Stomach (tissue), 9 donors: ENCODE results near the gene NHERF2. TPM values are rescaled to one million over a fixed set of nuclear protein-coding genes. Genes with fewer than 3 reads are reported as not detected.

ENCODE experiments used
- DNase-seq, 2 donors: peaks; one replicate each; pipeline versions ENCODE4 v3.0.0 to v3.0.0-alpha.2; 2013 to 2019
- H3K27ac ChIP-seq, 5 donors: fragments of 200-600 bp in 4 of 5; sonication (generic) in 4 of 5; one replicate each; pipeline ENCODE4 v1.5.1; 2013 to 2019; ENCODE audit warnings: mild to moderate bottlenecking in 1 of 5, moderate library complexity in 1 of 5
- H3K27me3 ChIP-seq, 3 donors: fragments of 200-600 bp; sonication (generic); one replicate each; pipeline ENCODE4 v1.5.1; 2017 to 2019; ENCODE audit warnings: mixed run types in 1 of 3
- H3K36me3 ChIP-seq, 4 donors: fragments of 200-600 bp; sonication (generic); 1 replicate in 3 of 4; 2 replicates in 1 of 4; pipeline ENCODE4 v1.5.1; 2016 to 2019
- H3K4me1 ChIP-seq, 4 donors: fragments of 200-600 bp; sonication (generic); one replicate each; pipeline ENCODE4 v1.5.1; 2016 to 2019
- H3K4me3 ChIP-seq, 4 donors: fragments of 200-600 bp; sonication (generic) in 3 of 4; one replicate each; pipeline ENCODE4 v1.5.1; 2016 to 2019; ENCODE audit warnings: mild to moderate bottlenecking in 1 of 4
- H3K9me3 ChIP-seq, 4 donors: fragments of 200-600 bp; sonication (generic); one replicate each; pipeline ENCODE4 v1.5.1; 2016 to 2019
- CTCF ChIP-seq, 7 experiments: fragments of 450-650 bp in 4 of 7; fragments of 200-600 bp in 3 of 7; sonication (generic) in 3 of 7; IDR thresholded peaks; one replicate each; pipeline ENCODE4 v1.5.1; 2016 to 2019; ENCODE audit warnings: antibody characterized with exemption in 7 of 7, control low read depth in 2 of 7, mild to moderate bottlenecking in 1 of 7
- EP300 ChIP-seq: sonication (generic); formaldehyde crosslinking; IDR thresholded peaks from one replicate; pipeline ENCODE4 v1.6.1; 2017; ENCODE audit warnings: antibody characterized with exemption
- POLR2A ChIP-seq, 4 donors: fragments of 450-650 bp; IDR thresholded peaks; one replicate each; pipeline ENCODE4 v1.6.1; 2016; ENCODE audit warnings: antibody characterized with exemption in 4 of 4, control low read depth in 2 of 4, mild to moderate bottlenecking in 1 of 4, moderate library complexity in 1 of 4
- POLR2AphosphoS5 ChIP-seq, 3 donors: sonication (generic); formaldehyde crosslinking; IDR thresholded peaks; one replicate each; pipeline ENCODE4 v1.6.1; 2016; ENCODE audit warnings: antibody characterized with exemption in 3 of 3
- WGBS, 5 donors: extraction: QIAGEN DNeasy Blood & Tissue Kit in 3 of 5; methylation state at CpG; one replicate each; pipeline versions ENCODE4 v1.1.5 to v1.1.7; 2013 to 2018; 5-methylcytosine and 5-hydroxymethylcytosine counted together
- intact Hi-C: fragments of 100-400 bp; cut with DNase I; formaldehyde crosslinking; loops from one replicate; pipeline ENCODE4 v1.15.1; 2023; ENCODE audit warnings: low total_unique reads
- polyA plus RNA-seq, 3 donors: library from polyadenylated mRNA; stranded (reverse); fragments of 200-250 nt; gene quantifications; one replicate each; pipeline ENCODE4 v1.2.3, GENCODE V29; 2013
- total RNA-seq, 5 donors: library from RNA; depleted of rRNA; stranded (reverse); fragments of >200 nt; gene quantifications; one replicate each; pipeline versions ENCODE4 v1.1.0 to v1.2.3, GENCODE V29; 2014 to 2016
- donor health status: healthy with polysubstance abuse.
- donor health status: Bipolar disorder and iron deficiency.
- donor health status: healthy.

Gene NHERF2
- total and polyA plus RNA-seq, 8 donors: 17.4 to 236 (median 119) TPM

- Histone ChIP-seq H3K27me3 (no peaks in the 10 kb centered on the region), H3K9me3 (no peaks in the 10 kb centered on the region), H3K4me1 (peaks cover 22 to 32% (median 30%) of the 10 kb centered on the region in 4 donors), H3K4me3 (no peak overlapping the region), H3K36me3 (peaks cover 52 to 83% (median 76%) of the 10 kb centered on the region in 4 donors), H3K27ac (no peak overlapping the region)
- no peak for TF ChIP-seq EP300
- TF ChIP-seq POLR2AphosphoS5 (IDR thresholded peaks at IDR 0.05): no peak
- no peak for TF ChIP-seq POLR2A (IDR thresholded peaks at IDR 0.05)
- no peak for TF ChIP-seq CTCF (IDR thresholded peaks at IDR 0.05)
- no peak for DNase-seq
- intact Hi-C loops: no loop called here
- WGBS, 5 donors: 95 to 98% (median 96%) methylated on average over 13 to 19 of the region's 19 CpGs
These were observed 25.7 kb upstream of the NHERF2 start for GRCh38 chr16:2001035-2001434.

GRCh38 chr16:2001456-2002355 lies 25.0 kb upstream of the NHERF2 start:
- intact Hi-C loops: no loop called here
- Histone ChIP-seq H3K4me3 (no peak overlapping the region), H3K36me3 (peaks cover 52 to 81% (median 76%) of the 10 kb centered on the region in 4 donors), H3K9me3 (no peaks in the 10 kb centered on the region), H3K4me1 (peaks cover 29 to 39% (median 35%) of the 10 kb centered on the region in 4 donors), H3K27me3 (no peaks in the 10 kb centered on the region), H3K27ac (no peak overlapping the region)
- TF ChIP-seq EP300 (no peak), CTCF (IDR thresholded peaks at IDR 0.05) (no peak), POLR2AphosphoS5 (IDR thresholded peaks at IDR 0.05) (no peak), POLR2A (IDR thresholded peaks at IDR 0.05) (no peak)
- DNase-seq: no peak
- 94 to 97% (median 95%) methylated on average over 45 to 53 of the region's 53 CpGs for WGBS, 5 donors

GRCh38 chr16:2002406-2003230 lies 24.1 kb upstream of the NHERF2 start:
- Histone ChIP-seq H3K27ac (no peak overlapping the region), H3K4me1 (peaks cover 38 to 48% (median 43%) of the 10 kb centered on the region in 4 donors), H3K36me3 (peaks cover 52 to 72% (median 67%) of the 10 kb centered on the region in 4 donors), H3K4me3 (no peak overlapping the region), H3K27me3 (no peaks in the 10 kb centered on the region), H3K9me3 (no peaks in the 10 kb centered on the region)
- intact Hi-C loops: no loop called here
- no peak for DNase-seq
- WGBS, 5 donors: 88 to 95% (median 94%) methylated on average over 31 to 47 of the region's 47 CpGs
- TF ChIP-seq POLR2AphosphoS5 (IDR thresholded peaks at IDR 0.05) (no peak), EP300 (no peak), CTCF (IDR thresholded peaks at IDR 0.05) (no peak), POLR2A (IDR thresholded peaks at IDR 0.05) (no peak)

DNA sequence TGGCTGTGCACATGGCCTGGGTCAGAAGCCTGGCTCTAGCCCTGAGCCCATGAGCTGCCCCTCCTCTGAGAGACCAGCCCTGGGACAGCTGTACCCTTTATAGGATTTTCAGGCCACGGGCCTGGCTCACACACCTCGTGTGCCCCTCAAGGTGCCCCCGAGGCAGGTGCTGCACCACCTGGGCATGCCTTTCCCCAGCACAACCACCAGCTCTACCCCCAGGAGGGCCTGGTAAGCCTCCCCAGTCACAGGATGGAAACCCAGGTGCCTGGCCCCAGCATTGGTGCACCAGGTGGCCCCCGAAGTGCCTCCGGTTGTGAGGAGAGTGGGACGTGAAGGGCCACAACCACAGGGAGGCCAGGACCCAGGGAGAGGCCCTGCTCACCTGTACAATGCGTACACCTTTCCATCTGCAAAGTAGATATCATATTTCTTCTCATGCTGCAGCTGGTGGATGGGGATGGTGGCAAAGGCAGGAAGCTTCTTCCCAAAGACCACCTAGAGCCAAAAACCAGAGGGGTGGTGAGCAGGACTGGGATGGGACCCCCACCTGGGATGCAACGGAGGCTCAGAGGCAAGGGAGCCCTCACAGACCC lies 23.4 kb upstream of the NHERF2 start:
- no peak overlapping the region for H3K4me3 ChIP-seq
- intact Hi-C loops: no loop called here
- H3K27ac ChIP-seq: peak overlapping the region in 1 of 5 donors; percentile 64
- no peak for DNase-seq
- no peaks in the 10 kb centered on the region for H3K9me3 ChIP-seq
- WGBS, 5 donors: 81 to 100% (median 83%) methylated on average over 2 to 8 of the region's 8 CpGs
- H3K36me3 ChIP-seq: peaks cover 45 to 67% (median 61%) of the 10 kb centered on the region in 4 donors
- peaks cover 45 to 55% (median 50%) of the 10 kb centered on the region in 4 donors for H3K4me1 ChIP-seq
- no peaks in the 10 kb centered on the region for H3K27me3 ChIP-seq
- TF ChIP-seq POLR2AphosphoS5 (IDR thresholded peaks at IDR 0.05): no peak
- TF ChIP-seq CTCF (IDR thresholded peaks at IDR 0.05): no peak
- no peak for TF ChIP-seq EP300
- no peak for TF ChIP-seq POLR2A (IDR thresholded peaks at IDR 0.05)
